ENCODE data around the gene IL26. TPM values are rescaled to one million over a fixed set of nuclear protein-coding genes. Genes with fewer than 3 reads are reported as not detected.

The IL26 gene
- polyA plus RNA-seq, 1 donor from 2014 or later = not detected

- Histone ChIP-seq H3K9me2 (ENCODE audit: insufficient read depth, low read length) (no peaks in the 10 kb centered on the region), H3K9me3 (ENCODE audit: low read length) (no peaks in the 10 kb centered on the region), H3K4me2 (ENCODE audit: low read length) (no peak within 1 kb of the TSS), H3K36me3 (ENCODE audit: insufficient read depth, low read length) (no peaks in the 10 kb centered on the region), H3K27ac (ENCODE audit: low read length) (no peak within 1 kb of the TSS), H3K27me3 (ENCODE audit: insufficient read depth, low read depth, low read length) (no peaks in the 10 kb centered on the region), H3F3A (ENCODE audit: insufficient read depth, low read length, poor library complexity, severe bottlenecking) (no peaks in the 10 kb centered on the region), H4K20me1 (ENCODE audit: insufficient read depth) (no peaks in the 10 kb centered on the region), H3K79me2 (replicated peaks; ENCODE audit: insufficient read depth, low read length) (no peaks in the 10 kb centered on the region), H2AFZ (ENCODE audit: low read depth, low read length) (no peak within 1 kb of the TSS), H3K4me3 (ENCODE audit: low read length) (no peak within 1 kb of the TSS), H3K9ac (ENCODE audit: low read length) (no peak within 1 kb of the TSS)
- TF ChIP-seq EP300 (conservative IDR thresholded peaks at IDR 0.05; ENCODE audit: poor library complexity, severe bottlenecking) = no peak
- no peak for TF ChIP-seq REST (IDR thresholded peaks at IDR 0.05; ENCODE audit: borderline replicate concordance)
- no peak for TF ChIP-seq EZH2 (IDR thresholded peaks at IDR 0.05; ENCODE audit: borderline replicate concordance, insufficient read depth, low read length, poor library complexity, severe bottlenecking)
- no peak for TF ChIP-seq SMC3 (conservative IDR thresholded peaks at IDR 0.05; ENCODE audit: poor library complexity)
- no peak for TF ChIP-seq MXI1 (conservative IDR thresholded peaks at IDR 0.05; ENCODE audit: poor library complexity, severe bottlenecking)
- no peak for TF ChIP-seq CTCF (IDR thresholded peaks at IDR 0.05; ENCODE audit: poor library complexity, severe bottlenecking)
- no peak for TF ChIP-seq TAF1 (IDR thresholded peaks at IDR 0.05; ENCODE audit: low read depth)
- TF ChIP-seq POLR2AphosphoS5 (IDR thresholded peaks at IDR 0.05) = no peak
- no peak for TF ChIP-seq RAD21 (conservative IDR thresholded peaks at IDR 0.05)
Measured at GRCh38 chr12:68159681-68160304, 65.8 kb downstream of the IL26 start, which contains the start of gene IFNG. Gene IFNG (minus strand): TSS chr12:68159740. CDS start chr12:68159615, 125 bp downstream.

GRCh38 chr12:68158432-68158831, 67.2 kb downstream of the IL26 start:
- Histone ChIP-seq H3K9me3 (ENCODE audit: low read length) (no peaks in the 10 kb centered on the region), H3K4me2 (ENCODE audit: low read length) (no peak overlapping the region), H4K20me1 (ENCODE audit: insufficient read depth) (no peaks in the 10 kb centered on the region), H3K27me3 (ENCODE audit: insufficient read depth, low read depth, low read length) (no peaks in the 10 kb centered on the region), H2AFZ (ENCODE audit: low read depth, low read length) (no peak overlapping the region), H3K9me2 (ENCODE audit: insufficient read depth, low read length) (no peaks in the 10 kb centered on the region), H3K36me3 (ENCODE audit: insufficient read depth, low read length) (no peaks in the 10 kb centered on the region), H3K9ac (ENCODE audit: low read length) (no peak overlapping the region), H3K79me2 (replicated peaks; ENCODE audit: insufficient read depth, low read length) (no peaks in the 10 kb centered on the region), H3F3A (ENCODE audit: insufficient read depth, low read length, poor library complexity, severe bottlenecking) (no peaks in the 10 kb centered on the region), H3K27ac (ENCODE audit: low read length) (no peak overlapping the region), H3K4me3 (ENCODE audit: low read length) (no peak overlapping the region)
- TF ChIP-seq EZH2 (IDR thresholded peaks at IDR 0.05; ENCODE audit: borderline replicate concordance, insufficient read depth, low read length, poor library complexity, severe bottlenecking) (no peak), POLR2AphosphoS5 (IDR thresholded peaks at IDR 0.05) (no peak)

All from neural cell (in vitro differentiated cells).